H9 (cell line): ENCODE results near the gene SNX15. TPM values are rescaled to one million over a fixed set of nuclear protein-coding genes. Genes with fewer than 3 reads are reported as not detected.

ENCODE experiments used
- DNase-seq: peaks from one replicate; pipeline ENCODE4 v3.0.0-alpha.2; 2017
- H2AFZ ChIP-seq: one replicate; pipeline ENCODE4 v1.6.1; 2013; ENCODE audit warnings: mild to moderate bottlenecking, low read length, control low read depth, moderate library complexity
- H2AK5ac ChIP-seq: 2 replicates; pipeline ENCODE4 v1.6.1; 2013; ENCODE audit warnings: low read length, control low read depth, mixed read lengths; ENCODE audit not compliant: insufficient read length
- H2BK120ac ChIP-seq: one replicate; pipeline ENCODE4 v1.6.1; 2013; ENCODE audit warnings: low read depth, mild to moderate bottlenecking, low read length, control low read depth, inconsistent platforms; ENCODE audit not compliant: poor library complexity, severe bottlenecking
- H2BK12ac ChIP-seq: 2 replicates; pipeline ENCODE4 v1.6.1; 2013; ENCODE audit warnings: low read length, control low read depth, mixed read lengths, low read depth; ENCODE audit not compliant: insufficient read length
- H2BK15ac ChIP-seq: 2 replicates; pipeline ENCODE4 v1.6.1; 2013; ENCODE audit warnings: low read depth, low read length, control low read depth
- H2BK20ac ChIP-seq: one replicate; pipeline ENCODE4 v1.6.1; 2013; ENCODE audit warnings: low read depth, mild to moderate bottlenecking, low read length, control low read depth, inconsistent platforms; ENCODE audit not compliant: poor library complexity, severe bottlenecking
- H2BK5ac ChIP-seq: 2 replicates; pipeline ENCODE4 v1.6.1; 2013; ENCODE audit warnings: low read length, control low read depth, mixed read lengths; ENCODE audit not compliant: insufficient read length
- H3K14ac ChIP-seq: 2 replicates; pipeline ENCODE4 v1.6.1; 2013; ENCODE audit warnings: low read length, control low read depth; ENCODE audit not compliant: insufficient read depth
- H3K18ac ChIP-seq: 2 replicates; pipeline ENCODE4 v1.6.1; 2013; ENCODE audit warnings: low read depth, mild to moderate bottlenecking, mixed read lengths, low read length, control low read depth; ENCODE audit not compliant: insufficient read length
- H3K23ac ChIP-seq: 2 replicates; pipeline ENCODE4 v1.6.1; 2013; ENCODE audit warnings: low read length, control low read depth, mixed read lengths, low read depth; ENCODE audit not compliant: insufficient read length
- H3K23me2 ChIP-seq: 2 replicates; pipeline ENCODE4 v1.6.1; 2013; ENCODE audit warnings: low read depth, mild to moderate bottlenecking, mixed read lengths, low read length, control low read depth; ENCODE audit not compliant: insufficient read length, poor library complexity, severe bottlenecking
- H3K27ac ChIP-seq: 2 replicates; pipeline ENCODE4 v1.5.1; 2013; ENCODE audit warnings: low read length, control low read depth, mixed read lengths, low read depth; ENCODE audit not compliant: insufficient read length
- H3K27me3 ChIP-seq: 2 replicates; pipeline ENCODE4 v1.6.1; 2013; ENCODE audit warnings: low read length, control low read depth, inconsistent platforms; ENCODE audit not compliant: insufficient read depth
- H3K4ac ChIP-seq: 2 replicates; pipeline ENCODE4 v1.6.1; 2013; ENCODE audit warnings: low read depth, mild to moderate bottlenecking, control low read depth, inconsistent platforms, low read length, moderate library complexity
- H3K4me1 ChIP-seq: 2 replicates; pipeline ENCODE4 v1.6.1; 2013; ENCODE audit warnings: low read length, control low read depth, inconsistent platforms; ENCODE audit not compliant: insufficient read depth
- H3K4me2 ChIP-seq: 2 replicates; pipeline ENCODE4 v1.6.1; 2013; ENCODE audit warnings: low read length, control low read depth, mixed read lengths; ENCODE audit not compliant: insufficient read length, insufficient read depth
- H3K56ac ChIP-seq: 2 replicates; pipeline ENCODE4 v1.6.1; 2013; ENCODE audit warnings: low read depth, mild to moderate bottlenecking, mixed read lengths, low read length, control low read depth; ENCODE audit not compliant: insufficient read length
- H3K79me1 ChIP-seq: 2 replicates; pipeline ENCODE4 v1.6.1; 2013; ENCODE audit warnings: low read depth, mild to moderate bottlenecking, moderate library complexity, low read length, control low read depth, inconsistent platforms; ENCODE audit not compliant: insufficient read depth, poor library complexity, severe bottlenecking
- H3K79me2 ChIP-seq: 2 replicates; pipeline ENCODE4 v1.6.1; 2013; ENCODE audit warnings: low read length, control low read depth, inconsistent platforms; ENCODE audit not compliant: insufficient read depth
- H3K9ac ChIP-seq: 2 replicates; pipeline ENCODE4 v1.6.1; 2013; ENCODE audit warnings: low read length, control low read depth, mixed read lengths; ENCODE audit not compliant: insufficient read length; ENCODE audit errors: extremely low read depth
- H3K9me3 ChIP-seq: one replicate; pipeline ENCODE4 v1.6.1; 2013; ENCODE audit warnings: low read depth, low read length, inconsistent platforms; ENCODE audit not compliant: control insufficient read depth
- H3T11ph ChIP-seq: one replicate; pipeline ENCODE4 v1.6.1; 2013; ENCODE audit warnings: mild to moderate bottlenecking, low read length, control low read depth, inconsistent platforms
- H4K20me1 ChIP-seq: one replicate; pipeline ENCODE4 v1.6.1; 2013; ENCODE audit not compliant: control insufficient read depth, insufficient read length, insufficient read depth
- H4K5ac ChIP-seq: 2 replicates; pipeline ENCODE4 v1.6.1; 2013; ENCODE audit warnings: low read depth, mild to moderate bottlenecking, mixed read lengths, low read length, control low read depth; ENCODE audit not compliant: insufficient read length
- H4K8ac ChIP-seq: replicated peaks from 2 replicates; pipeline ENCODE4 v1.6.1; 2013; ENCODE audit warnings: low read length, control low read depth, mixed read lengths, low read depth; ENCODE audit not compliant: insufficient read length
- H4K91ac ChIP-seq: 2 replicates; pipeline ENCODE4 v1.6.1; 2013; ENCODE audit warnings: low read depth, mild to moderate bottlenecking, moderate library complexity, mixed read lengths, low read length, control low read depth; ENCODE audit not compliant: insufficient read length
- H3K27ac Mint-ChIP-seq, 3 experiments: 2 replicates in 2 of 3; 3 replicates in 1 of 3; pipeline ENCODE4 v1.8.0; 2020 to 2021; ENCODE audit warnings: mixed read lengths in 3 of 3, mild to moderate bottlenecking in 1 of 3, moderate library complexity in 1 of 3
- H3K27me3 Mint-ChIP-seq: 2 replicates; pipeline ENCODE4 v1.8.0; 2021; ENCODE audit warnings: low read depth, mild to moderate bottlenecking, moderate library complexity, mixed read lengths
- H3K36me3 Mint-ChIP-seq, 3 experiments: 2 replicates in 2 of 3; 3 replicates in 1 of 3; pipeline ENCODE4 v1.8.0; 2020 to 2021; ENCODE audit warnings: low read depth in 3 of 3, mixed read lengths in 3 of 3; ENCODE audit not compliant: insufficient read depth in 1 of 3
- H3K4me1 Mint-ChIP-seq, 2 experiments: 2 replicates each; pipeline ENCODE4 v1.8.0; 2020; ENCODE audit warnings: mixed read lengths in 2 of 2
- H3K4me3 Mint-ChIP-seq, 2 experiments: 2 replicates in 1 of 2; 3 replicates in 1 of 2; pipeline ENCODE4 v1.8.0; 2020 to 2021; ENCODE audit warnings: mild to moderate bottlenecking in 2 of 2, mixed read lengths in 2 of 2, moderate library complexity in 1 of 2
- H3K9me3 Mint-ChIP-seq, 2 experiments: 2 replicates in 1 of 2; 3 replicates in 1 of 2; pipeline ENCODE4 v1.8.0; 2020; ENCODE audit warnings: mild to moderate bottlenecking in 2 of 2, mixed read lengths in 2 of 2, moderate library complexity in 1 of 2
- WGBS: extraction: QIAGEN DNeasy Blood & Tissue Kit; methylation state at CpG from one replicate; pipeline ENCODE4 v1.1.7; 2013; ENCODE audit warnings: missing lambda C conversion rate, low lambda C conversion rate, mixed read lengths; ENCODE audit not compliant: insufficient read length; ENCODE audit errors: extremely low coverage; 5-methylcytosine and 5-hydroxymethylcytosine counted together
- total RNA-seq: library from RNA; stranded (reverse); gene quantifications from 2 replicates; pipeline ENCODE4 v1.2.1, GENCODE V29; 2021
- TF ChIP-seq, protein P1 (sequence below): fragments of 200-600 bp; sonication (generic); conservative IDR thresholded peaks from 3 replicates; pipeline ENCODE4 v1.8.0; 2021; ENCODE audit warnings: antibody characterized with exemption, mild to moderate bottlenecking

Gene SNX15
- total RNA-seq, 1 experiment from 2014 or later = 24.3 TPM

DNA sequence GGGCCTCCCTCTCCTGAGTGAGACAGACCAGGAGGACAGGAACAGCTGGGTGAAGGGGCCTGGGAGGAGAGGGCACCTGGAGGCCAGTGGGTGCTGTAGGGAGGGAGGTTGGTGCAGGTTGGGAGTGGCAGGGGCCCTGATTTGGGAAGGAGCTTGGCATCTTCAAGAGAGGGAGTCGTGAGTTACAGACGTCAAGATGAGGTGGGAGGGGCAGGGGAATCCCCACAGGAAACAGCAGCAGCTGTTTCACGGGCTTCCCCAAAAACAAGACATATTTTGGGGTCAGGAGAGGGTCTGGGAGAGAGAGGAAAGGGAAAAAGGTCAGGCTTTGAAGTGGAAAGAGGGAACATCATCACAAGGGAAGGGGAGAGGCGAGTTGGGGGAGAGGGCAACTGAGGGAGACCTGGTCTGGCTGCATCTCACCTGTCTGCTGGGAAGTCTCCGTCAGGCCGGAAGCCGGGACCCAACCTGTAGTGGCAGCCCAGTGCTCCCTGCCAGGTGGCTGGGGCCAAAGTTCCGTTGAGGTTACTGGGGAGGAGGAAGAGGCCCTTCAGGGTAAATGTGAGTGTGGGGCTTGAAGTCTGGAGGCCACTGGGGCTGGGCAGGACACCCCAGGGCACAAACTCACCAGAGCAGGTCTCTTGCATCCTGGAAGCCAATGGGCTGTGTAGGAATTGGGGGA is 26.7 kb downstream of the SNX15 start:
- Mint-ChIP-seq H3K4me1 (no peaks in the 10 kb centered on the region), H3K27me3 (peaks cover 7% of the 10 kb centered on the region), H3K9me3 (no peaks in the 10 kb centered on the region; a peak in 1 of 5 replicates), H3K36me3 (no peaks in the 10 kb centered on the region), H3K4me3 (no peak overlapping the region; a peak in 1 of 5 replicates), H3K27ac (peak overlapping the region in 1 of 3 experiments; percentile 28; a peak in 2 of 7 replicates)
- H3K9me3 ChIP-seq = no peaks in the 10 kb centered on the region
- no peaks in the 10 kb centered on the region for H3K4me1 ChIP-seq
- H3K4me2 ChIP-seq = no peak overlapping the region
- TF ChIP-seq, protein P1, sequence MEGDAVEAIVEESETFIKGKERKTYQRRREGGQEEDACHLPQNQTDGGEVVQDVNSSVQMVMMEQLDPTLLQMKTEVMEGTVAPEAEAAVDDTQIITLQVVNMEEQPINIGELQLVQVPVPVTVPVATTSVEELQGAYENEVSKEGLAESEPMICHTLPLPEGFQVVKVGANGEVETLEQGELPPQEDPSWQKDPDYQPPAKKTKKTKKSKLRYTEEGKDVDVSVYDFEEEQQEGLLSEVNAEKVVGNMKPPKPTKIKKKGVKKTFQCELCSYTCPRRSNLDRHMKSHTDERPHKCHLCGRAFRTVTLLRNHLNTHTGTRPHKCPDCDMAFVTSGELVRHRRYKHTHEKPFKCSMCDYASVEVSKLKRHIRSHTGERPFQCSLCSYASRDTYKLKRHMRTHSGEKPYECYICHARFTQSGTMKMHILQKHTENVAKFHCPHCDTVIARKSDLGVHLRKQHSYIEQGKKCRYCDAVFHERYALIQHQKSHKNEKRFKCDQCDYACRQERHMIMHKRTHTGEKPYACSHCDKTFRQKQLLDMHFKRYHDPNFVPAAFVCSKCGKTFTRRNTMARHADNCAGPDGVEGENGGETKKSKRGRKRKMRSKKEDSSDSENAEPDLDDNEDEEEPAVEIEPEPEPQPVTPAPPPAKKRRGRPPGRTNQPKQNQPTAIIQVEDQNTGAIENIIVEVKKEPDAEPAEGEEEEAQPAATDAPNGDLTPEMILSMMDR = no peak
- H2BK15ac ChIP-seq = no peak overlapping the region
- H2BK120ac ChIP-seq = no peak overlapping the region
- no peak overlapping the region for H3K23ac ChIP-seq
- no peak overlapping the region for H2AFZ ChIP-seq
- H3K27ac ChIP-seq = no peak overlapping the region
- no peak overlapping the region for H2BK5ac ChIP-seq
- H4K5ac ChIP-seq = no peak overlapping the region
- no peaks in the 10 kb centered on the region for H3K27me3 ChIP-seq
- H4K20me1 ChIP-seq = no peaks in the 10 kb centered on the region
- WGBS = no CpG with 5 or more reads among the region's 8 CpGs
- no peak overlapping the region for H2BK20ac ChIP-seq
- no peak overlapping the region for H2AK5ac ChIP-seq
- H3K56ac ChIP-seq = no peak overlapping the region
- no peak overlapping the region for H3K4ac ChIP-seq
- H3K23me2 ChIP-seq = no peaks in the 10 kb centered on the region
- no peak overlapping the region for H3K18ac ChIP-seq
- no peaks in the 10 kb centered on the region for H3K79me1 ChIP-seq
- H3K14ac ChIP-seq = no peak overlapping the region
- no peak overlapping the region for H3K9ac ChIP-seq
- no peak overlapping the region for H4K8ac ChIP-seq
- H3K79me2 ChIP-seq = no peaks in the 10 kb centered on the region
- H2BK12ac ChIP-seq = no peak overlapping the region
- H3T11ph ChIP-seq = no peak overlapping the region
- DNase-seq = no peak
- no peak overlapping the region for H4K91ac ChIP-seq
